CD4-positive, CD25-positive, alpha-beta regulatory T cell (primary cell): ENCODE results near the gene UBE2M. TPM values are rescaled to one million over a fixed set of nuclear protein-coding genes. Genes with fewer than 3 reads are reported as not detected.

ENCODE experiments used
- polyA plus RNA-seq, 4 donors: library from polyadenylated mRNA; unstranded; fragments of 300-500 nt; fragmentation: Illumina TruSeq; gene quantifications; one replicate each; pipeline ENCODE4 v1.2.3, GENCODE V29; 2021
- total RNA-seq: library from RNA; stranded (reverse); gene quantifications from one replicate; pipeline ENCODE4 v1.2.3, GENCODE V29; 2022

UBE2M gene
- total and polyA plus RNA-seq, 5 donors from 2014 or later: 8.7 to 50.2 (median 15.8) TPM

Other genes starting within 250 kb of the UBE2M start
- 2.1 TPM for gene ZSCAN22, start 231.6 kb downstream of the UBE2M start, total RNA-seq
- 1 to 10 TPM in 2 of 4 donors, under 1 TPM in 2; 0.31 to 2.6 (median 1.3) TPM for gene ZSCAN22, start 231.6 kb downstream of the UBE2M start, polyA plus RNA-seq
- 11.8 TPM for gene A1BG, start 205.1 kb downstream of the UBE2M start, total RNA-seq
- 10 to 100 TPM; 32.0 to 53.7 (median 39.8) TPM for gene A1BG, start 205.1 kb downstream of the UBE2M start, polyA plus RNA-seq
- gene ZNF497, start 195.9 kb downstream of the UBE2M start, total RNA-seq: 0.27 TPM
- gene ZNF497, start 195.9 kb downstream of the UBE2M start, polyA plus RNA-seq: under 1 TPM; 0.34 to 0.79 (median 0.41) TPM
- gene ZNF837, start 177.6 kb downstream of the UBE2M start, total RNA-seq: 1.1 TPM
- gene ZNF837, start 177.6 kb downstream of the UBE2M start, polyA plus RNA-seq: 1 to 10 TPM; 2.5 to 7.7 (median 4.6) TPM
- 747 TPM for gene RPS5, start 171.3 kb downstream of the UBE2M start, total RNA-seq
- gene RPS5, start 171.3 kb downstream of the UBE2M start, polyA plus RNA-seq: 1,000 to 10,000 TPM in 3 of 4 donors, 100 to 1,000 TPM in 1; 916 to 1,786 (median 1,426) TPM
- gene RNF225, start 163.0 kb downstream of the UBE2M start, total RNA-seq: 0.39 TPM
- not detected for gene RNF225, start 163.0 kb downstream of the UBE2M start, polyA plus RNA-seq
- gene ZNF584, start 150.0 kb downstream of the UBE2M start, total RNA-seq: 1.7 TPM
- gene ZNF584, start 150.0 kb downstream of the UBE2M start, polyA plus RNA-seq: 1 to 10 TPM; 5.4 to 8.8 (median 5.8) TPM
- gene ZNF132, start 118.5 kb downstream of the UBE2M start, total RNA-seq: 1.2 TPM
- gene ZNF132, start 118.5 kb downstream of the UBE2M start, polyA plus RNA-seq: 1 to 10 TPM in 1 of 4 donors, under 1 TPM in 3; 0.76 to 2.0 (median 0.96) TPM
- gene ZNF324B, start 107.0 kb downstream of the UBE2M start, total RNA-seq: 6.5 TPM
- 1 to 10 TPM in 1 of 4 donors, under 1 TPM in 3; 0.81 to 1.4 (median 0.90) TPM for gene ZNF324B, start 107.0 kb downstream of the UBE2M start, polyA plus RNA-seq
- gene ZNF324, start 91.5 kb downstream of the UBE2M start, total RNA-seq: 15.1 TPM
- 10 to 100 TPM in 2 of 4 donors, 1 to 10 TPM in 2; 5.3 to 12.7 (median 10.2) TPM for gene ZNF324, start 91.5 kb downstream of the UBE2M start, polyA plus RNA-seq
- 10.5 TPM for gene ZNF446, start 82.3 kb downstream of the UBE2M start, total RNA-seq
- 1 to 10 TPM; 1.7 to 5.2 (median 3.8) TPM for gene ZNF446, start 82.3 kb downstream of the UBE2M start, polyA plus RNA-seq
- gene SLC27A5, start 46.6 kb downstream of the UBE2M start, total RNA-seq: 5.5 TPM
- 10 to 100 TPM; 14.4 to 26.7 (median 20.4) TPM for gene SLC27A5, start 46.6 kb downstream of the UBE2M start, polyA plus RNA-seq
- gene ZBTB45, start 38.8 kb downstream of the UBE2M start, total RNA-seq: 8.0 TPM
- gene ZBTB45, start 38.8 kb downstream of the UBE2M start, polyA plus RNA-seq: 1 to 10 TPM; 4.2 to 5.7 (median 4.9) TPM
- 379 TPM for gene TRIM28, start 14.5 kb downstream of the UBE2M start, total RNA-seq
- gene TRIM28, start 14.5 kb downstream of the UBE2M start, polyA plus RNA-seq: 10 to 100 TPM; 34.5 to 52.4 (median 44.0) TPM
- gene CHMP2A, start 3.5 kb downstream of the UBE2M start, total RNA-seq: 83.1 TPM
- 100 to 1,000 TPM; 210 to 273 (median 240) TPM for gene CHMP2A, start 3.5 kb downstream of the UBE2M start, polyA plus RNA-seq
- 15.6 TPM for gene MZF1, start 14.7 kb upstream of the UBE2M start, total RNA-seq
- 1 to 10 TPM; 7.4 to 8.9 (median 7.9) TPM for gene MZF1, start 14.7 kb upstream of the UBE2M start, polyA plus RNA-seq